ENCODE measurements around the gene N4BP2. TPM values are rescaled to one million over a fixed set of nuclear protein-coding genes. Genes with fewer than 3 reads are reported as not detected.
A peak's percentile ranks its signal among the peaks of the same experiment; 100 is the strongest.
"Not testable (repeated sequence)": the region's sequence is repeated elsewhere in the genome, so short reads cannot be mapped to it uniquely, and the experiment has no call there.

Gene N4BP2
- total RNA-seq = 1 to 10 TPM; 4.2 to 8.0 (median 6.3) TPM
- long read RNA-seq, partial matches to known transcripts = 0 of 2 reads
- long read RNA-seq, other reads (novel, unspliced or antisense) = 2 of 2 reads

- WGBS (ENCODE audit: insufficient coverage, low coverage, low lambda C conversion rate, missing lambda C conversion rate) = 0% methylated on average over 5 of the region's 99 CpGs
- peak; percentile 67 to 81 (median 72) for ATAC-seq
- Histone ChIP-seq H3K4me3 (peak within 1 kb of the TSS; percentile 70 to 96 (median 88)), H3K27ac (peak within 1 kb of the TSS; percentile 98 to 100 (median 99)), H3K9me3 (no peaks in the 10 kb centered on the region), H3K27me3 (no peaks in the 10 kb centered on the region), H3K36me3 (no peaks in the 10 kb centered on the region), H3K4me1 (peaks cover 0 to 17% (median 0%) of the 10 kb centered on the region in 4 donors)
- TF ChIP-seq POLR2A (IDR thresholded peaks at IDR 0.05) (peak; percentile 98), CTCF (IDR thresholded peaks at IDR 0.05) (peak; percentile 51 to 72 (median 64))
- peak; percentile 89 to 90 (median 89) for DNase-seq
- intact Hi-C loops (cut with DNase I) = no loop called here
Observed at GRCh38 chr4:40056716-40057585, at the start of gene N4BP2. Gene N4BP2, plus strand, starts transcription at chr4:40056850. Its CDS starts 40,491 bp downstream, at chr4:40097341.

GRCh38 chr4:40016007-40016406 is 40.6 kb upstream of the N4BP2 start:
- DNase-seq = no peak
- WGBS (ENCODE audit: insufficient coverage, low coverage, low lambda C conversion rate, missing lambda C conversion rate) = 88% methylated on average over 2 of the region's 2 CpGs
- no peak for ATAC-seq
- no peaks in the 10 kb centered on the region for H3K4me1 ChIP-seq
- intact Hi-C loops (cut with DNase I) = no loop called here
- no peak for TF ChIP-seq CTCF (IDR thresholded peaks at IDR 0.05)
- no peak for TF ChIP-seq POLR2A (IDR thresholded peaks at IDR 0.05)
- no peaks in the 10 kb centered on the region for H3K9me3 ChIP-seq
- no peaks in the 10 kb centered on the region for H3K27me3 ChIP-seq
- no peak overlapping the region for H3K27ac ChIP-seq
- H3K36me3 ChIP-seq = no peaks in the 10 kb centered on the region
- H3K4me3 ChIP-seq = no peak overlapping the region

GRCh38 chr4:40020221-40020620 is 36.4 kb upstream of the N4BP2 start:
- DNase-seq = no peak
- H3K27ac ChIP-seq = no peak overlapping the region
- no peak for ATAC-seq
- H3K4me1 ChIP-seq = no peaks in the 10 kb centered on the region
- no CpG with 5 or more reads among the region's 15 CpGs for WGBS (ENCODE audit: insufficient coverage, low coverage, low lambda C conversion rate, missing lambda C conversion rate)
- TF ChIP-seq POLR2A (IDR thresholded peaks at IDR 0.05) (no peak), CTCF (IDR thresholded peaks at IDR 0.05) (no peak)
- no peaks in the 10 kb centered on the region for H3K36me3 ChIP-seq
- intact Hi-C loops (cut with DNase I) = no loop called here
- H3K9me3 ChIP-seq = no peaks in the 10 kb centered on the region
- H3K27me3 ChIP-seq = no peaks in the 10 kb centered on the region
- H3K4me3 ChIP-seq = no peak overlapping the region

- H3K4me3 ChIP-seq; H3K9me3 ChIP-seq; ATAC-seq; H3K27me3 ChIP-seq; DNase-seq; H3K4me1 ChIP-seq; H3K27ac ChIP-seq; H3K36me3 ChIP-seq; intact Hi-C loops (cut with DNase I): not testable (repeated sequence)
- 81% methylated on average over 3 of the region's 7 CpGs for WGBS (ENCODE audit: insufficient coverage, low coverage, low lambda C conversion rate, missing lambda C conversion rate)
Observed at GRCh38 chr4:40021116-40021515, 35.5 kb upstream of the N4BP2 start.

- H3K36me3 ChIP-seq; DNase-seq; H3K27me3 ChIP-seq; H3K4me1 ChIP-seq; H3K4me3 ChIP-seq; H3K27ac ChIP-seq; ATAC-seq; intact Hi-C loops (cut with DNase I); H3K9me3 ChIP-seq: not testable (repeated sequence)
- WGBS (ENCODE audit: insufficient coverage, low coverage, low lambda C conversion rate, missing lambda C conversion rate) = no CpG with 5 or more reads among the region's 7 CpGs
Observed at GRCh38 chr4:40024049-40024448, 32.6 kb upstream of the N4BP2 start.
